Measurements from ENCODE around the gene OR5AK2.
"Not testable (repeated sequence)": the region's sequence is repeated elsewhere in the genome, so short reads cannot be mapped to it uniquely, and the experiment has no call there.

OR5AK2 gene, protein sequence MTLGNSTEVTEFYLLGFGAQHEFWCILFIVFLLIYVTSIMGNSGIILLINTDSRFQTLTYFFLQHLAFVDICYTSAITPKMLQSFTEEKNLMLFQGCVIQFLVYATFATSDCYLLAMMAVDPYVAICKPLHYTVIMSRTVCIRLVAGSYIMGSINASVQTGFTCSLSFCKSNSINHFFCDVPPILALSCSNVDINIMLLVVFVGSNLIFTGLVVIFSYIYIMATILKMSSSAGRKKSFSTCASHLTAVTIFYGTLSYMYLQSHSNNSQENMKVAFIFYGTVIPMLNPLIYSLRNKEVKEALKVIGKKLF

GRCh38 chr11:56988614-56989013 is at the start of gene OR5AK2:
TSS of gene OR5AK2 (plus strand) at chr11:56988914. CDS start at chr11:56988914, 0 bp downstream.
- DNase-seq, result no peak

DNA sequence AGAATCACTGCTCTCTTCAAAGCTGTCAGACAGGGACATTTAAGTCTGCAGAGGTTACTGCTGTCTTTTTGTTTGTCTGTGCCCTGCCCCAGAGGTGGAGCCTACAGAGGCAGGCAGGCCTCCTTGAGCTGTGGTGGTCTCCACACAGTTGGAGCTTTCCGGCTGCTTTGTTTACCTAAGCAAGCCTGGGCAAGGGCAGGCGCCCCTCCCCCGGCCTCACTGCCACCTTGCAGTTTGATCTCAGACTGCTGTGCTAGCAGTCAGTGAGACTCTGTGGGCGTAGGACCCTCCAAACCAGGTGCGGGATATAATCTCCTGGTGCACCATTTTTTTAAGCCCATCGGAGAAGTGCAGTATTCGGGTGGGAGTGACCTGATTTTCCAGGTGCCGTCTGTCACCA is 43.2 kb upstream of the OR5AK2 start:
- not testable (repeated sequence) for DNase-seq

- no peak for DNase-seq
Measured at GRCh38 chr11:56948991-56949515, 39.7 kb upstream of the OR5AK2 start.

DNA sequence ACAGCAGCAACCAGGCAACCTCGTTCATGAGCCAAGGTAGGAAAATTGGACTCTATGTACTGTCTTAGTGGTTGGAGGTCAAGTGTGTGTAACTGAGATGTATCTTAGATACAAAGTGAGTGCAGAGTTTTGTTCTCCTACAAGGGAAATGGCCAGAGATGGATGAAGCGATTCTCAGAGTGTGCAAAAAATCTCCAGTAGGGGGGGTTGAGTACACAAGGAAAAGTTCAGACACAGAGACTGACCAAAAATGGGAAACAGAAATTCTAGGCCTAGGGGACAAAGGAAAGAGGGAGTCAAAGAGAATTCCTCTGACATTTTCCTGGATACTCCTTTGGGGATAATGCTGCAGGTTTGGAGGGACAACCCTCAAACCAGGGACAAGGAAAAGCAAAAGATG is 38.2 kb upstream of the OR5AK2 start:
- DNase-seq, result no peak

DNA sequence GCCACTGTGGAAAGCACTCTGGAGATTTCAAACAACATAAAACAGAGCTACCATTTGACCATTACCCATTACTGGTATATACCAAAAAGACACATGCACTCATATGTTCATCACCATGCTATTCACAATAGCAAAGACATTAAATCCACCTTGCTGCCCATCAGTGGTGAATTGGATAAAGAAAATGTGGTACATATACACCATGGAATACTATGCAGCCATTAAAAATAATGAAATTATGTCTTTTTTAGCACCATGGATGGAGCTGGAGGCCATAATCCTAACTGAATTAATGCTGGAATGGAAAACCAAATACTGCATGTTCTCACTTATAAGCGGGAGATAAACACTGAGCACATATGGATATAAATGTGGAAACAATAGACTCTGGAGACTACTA is 34.8 kb upstream of the OR5AK2 start:
- DNase-seq, result not testable (repeated sequence)

DNA sequence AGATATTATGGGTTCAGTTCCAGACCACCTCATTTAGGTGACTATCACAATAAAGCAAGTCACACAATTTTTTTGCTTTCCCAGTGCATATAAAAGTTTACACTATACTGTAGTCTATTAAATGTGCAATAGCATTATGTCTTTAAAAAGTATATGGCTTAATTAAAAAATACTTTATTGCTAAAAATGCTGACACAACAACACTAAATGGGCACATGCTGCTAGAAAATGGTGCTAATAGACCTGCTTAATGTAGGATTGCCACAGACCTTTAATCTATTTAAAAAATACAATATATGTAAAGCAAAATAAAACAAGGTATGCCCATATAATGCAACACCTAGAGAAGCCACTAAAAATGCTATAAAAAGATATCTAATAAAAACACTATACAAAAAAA is 27.1 kb upstream of the OR5AK2 start:
- no peak for DNase-seq

- DNase-seq, result no peak
Measured at GRCh38 chr11:56967726-56968125, 21.0 kb upstream of the OR5AK2 start.

DNA sequence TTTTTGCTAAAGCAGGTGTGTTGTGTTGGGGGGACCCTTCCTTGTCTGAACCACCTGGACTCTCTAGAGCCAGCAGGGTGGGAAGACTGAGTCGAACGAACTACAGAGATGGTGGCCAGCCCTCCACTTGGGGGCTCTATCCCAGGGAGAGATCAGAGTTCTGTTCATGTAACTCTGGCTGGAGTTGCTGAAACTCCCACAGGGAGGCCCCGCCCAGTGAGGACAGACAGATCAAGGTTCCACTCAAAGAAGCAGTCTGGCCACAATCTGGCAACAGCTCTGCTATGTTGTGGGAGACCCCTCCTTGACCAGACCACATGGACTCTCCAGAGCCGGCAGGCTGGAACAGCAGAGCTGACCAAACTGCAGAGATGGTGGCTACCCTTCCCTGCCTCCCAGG is 20.2 kb upstream of the OR5AK2 start:
- no peak for DNase-seq

- DNase-seq, result no peak
Measured at GRCh38 chr11:56977314-56977713, 11.4 kb upstream of the OR5AK2 start.

DNA sequence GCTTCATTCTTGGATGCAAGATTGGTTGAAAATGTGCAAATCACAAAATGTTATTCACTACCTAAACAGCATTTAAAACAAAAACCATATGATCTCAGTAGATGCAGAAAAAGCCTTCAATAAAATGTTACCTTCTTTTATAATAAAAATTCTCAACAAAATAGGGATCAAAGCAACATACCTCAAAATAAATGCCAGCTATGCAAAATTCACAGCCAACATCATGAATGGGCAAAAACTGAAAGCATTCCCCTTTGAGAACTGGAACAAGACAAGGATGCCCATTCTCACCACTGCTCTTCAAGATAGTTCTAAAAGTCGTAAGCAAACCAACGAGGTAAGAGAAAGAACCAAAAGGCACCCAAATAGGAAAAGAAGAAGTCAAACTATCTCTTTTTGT is 2.0 kb downstream of the OR5AK2 start:
- DNase-seq, result no peak

DNA sequence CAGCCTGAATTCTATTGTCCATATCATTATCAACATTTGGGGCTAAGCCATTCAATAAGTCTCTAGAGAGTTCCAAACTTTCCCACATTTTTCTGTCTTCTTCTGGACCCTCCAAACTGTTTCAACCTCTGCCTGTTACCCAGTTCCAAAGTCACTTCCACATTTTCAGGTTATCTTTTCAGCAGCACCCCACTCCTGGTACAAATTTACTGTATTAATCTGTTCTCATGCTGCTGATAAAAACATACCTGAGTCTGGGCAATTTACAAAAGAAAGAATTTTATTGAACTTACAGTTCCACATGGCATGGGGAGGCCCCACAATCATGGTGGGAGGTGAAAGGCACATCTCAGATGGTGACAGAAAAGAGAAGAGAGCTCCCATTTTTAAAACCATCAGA is 5.8 kb downstream of the OR5AK2 start:
- no peak for DNase-seq

- DNase-seq, result no peak
Measured at GRCh38 chr11:57001674-57002401, 13.1 kb downstream of the OR5AK2 start.

- no peak for DNase-seq
Measured at GRCh38 chr11:57008373-57008772, 19.7 kb downstream of the OR5AK2 start.

- no peak for DNase-seq
Measured at GRCh38 chr11:57015679-57016078, 27.0 kb downstream of the OR5AK2 start.

- DNase-seq, result no peak
Measured at GRCh38 chr11:57031556-57031955, 42.8 kb downstream of the OR5AK2 start.

Data from eye (tissue), 1 donor.